ENCODE measurements around the gene GIGYF2.

DNA sequence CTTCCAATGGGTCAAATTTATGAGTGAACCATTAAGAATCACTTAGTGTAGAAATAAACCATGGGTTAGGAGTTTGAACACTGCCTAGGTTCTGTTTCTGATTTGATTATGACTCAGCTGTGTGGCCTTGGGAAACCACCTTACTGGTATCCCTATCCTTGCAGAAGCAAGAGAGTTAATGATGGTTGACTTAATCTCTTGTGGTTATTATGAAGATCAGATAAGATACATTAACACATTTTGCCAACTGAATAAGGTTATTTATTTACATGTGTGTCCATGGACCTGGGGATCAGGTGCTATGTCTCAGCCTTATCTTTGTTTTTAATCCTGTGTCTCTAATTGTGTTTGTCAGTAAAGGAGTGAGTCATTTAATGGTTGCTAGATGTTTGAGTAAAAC lies 84.6 kb downstream of the GIGYF2 start:
- TF ChIP-seq, protein P1, sequence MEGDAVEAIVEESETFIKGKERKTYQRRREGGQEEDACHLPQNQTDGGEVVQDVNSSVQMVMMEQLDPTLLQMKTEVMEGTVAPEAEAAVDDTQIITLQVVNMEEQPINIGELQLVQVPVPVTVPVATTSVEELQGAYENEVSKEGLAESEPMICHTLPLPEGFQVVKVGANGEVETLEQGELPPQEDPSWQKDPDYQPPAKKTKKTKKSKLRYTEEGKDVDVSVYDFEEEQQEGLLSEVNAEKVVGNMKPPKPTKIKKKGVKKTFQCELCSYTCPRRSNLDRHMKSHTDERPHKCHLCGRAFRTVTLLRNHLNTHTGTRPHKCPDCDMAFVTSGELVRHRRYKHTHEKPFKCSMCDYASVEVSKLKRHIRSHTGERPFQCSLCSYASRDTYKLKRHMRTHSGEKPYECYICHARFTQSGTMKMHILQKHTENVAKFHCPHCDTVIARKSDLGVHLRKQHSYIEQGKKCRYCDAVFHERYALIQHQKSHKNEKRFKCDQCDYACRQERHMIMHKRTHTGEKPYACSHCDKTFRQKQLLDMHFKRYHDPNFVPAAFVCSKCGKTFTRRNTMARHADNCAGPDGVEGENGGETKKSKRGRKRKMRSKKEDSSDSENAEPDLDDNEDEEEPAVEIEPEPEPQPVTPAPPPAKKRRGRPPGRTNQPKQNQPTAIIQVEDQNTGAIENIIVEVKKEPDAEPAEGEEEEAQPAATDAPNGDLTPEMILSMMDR (CRISPR knock-in tag; IDR thresholded peaks at IDR 0.05), result no peak
- TF ChIP-seq RNF2 (conservative IDR thresholded peaks at IDR 0.05; ENCODE audit: low read depth), result no peak
- TF ChIP-seq, protein P2, sequence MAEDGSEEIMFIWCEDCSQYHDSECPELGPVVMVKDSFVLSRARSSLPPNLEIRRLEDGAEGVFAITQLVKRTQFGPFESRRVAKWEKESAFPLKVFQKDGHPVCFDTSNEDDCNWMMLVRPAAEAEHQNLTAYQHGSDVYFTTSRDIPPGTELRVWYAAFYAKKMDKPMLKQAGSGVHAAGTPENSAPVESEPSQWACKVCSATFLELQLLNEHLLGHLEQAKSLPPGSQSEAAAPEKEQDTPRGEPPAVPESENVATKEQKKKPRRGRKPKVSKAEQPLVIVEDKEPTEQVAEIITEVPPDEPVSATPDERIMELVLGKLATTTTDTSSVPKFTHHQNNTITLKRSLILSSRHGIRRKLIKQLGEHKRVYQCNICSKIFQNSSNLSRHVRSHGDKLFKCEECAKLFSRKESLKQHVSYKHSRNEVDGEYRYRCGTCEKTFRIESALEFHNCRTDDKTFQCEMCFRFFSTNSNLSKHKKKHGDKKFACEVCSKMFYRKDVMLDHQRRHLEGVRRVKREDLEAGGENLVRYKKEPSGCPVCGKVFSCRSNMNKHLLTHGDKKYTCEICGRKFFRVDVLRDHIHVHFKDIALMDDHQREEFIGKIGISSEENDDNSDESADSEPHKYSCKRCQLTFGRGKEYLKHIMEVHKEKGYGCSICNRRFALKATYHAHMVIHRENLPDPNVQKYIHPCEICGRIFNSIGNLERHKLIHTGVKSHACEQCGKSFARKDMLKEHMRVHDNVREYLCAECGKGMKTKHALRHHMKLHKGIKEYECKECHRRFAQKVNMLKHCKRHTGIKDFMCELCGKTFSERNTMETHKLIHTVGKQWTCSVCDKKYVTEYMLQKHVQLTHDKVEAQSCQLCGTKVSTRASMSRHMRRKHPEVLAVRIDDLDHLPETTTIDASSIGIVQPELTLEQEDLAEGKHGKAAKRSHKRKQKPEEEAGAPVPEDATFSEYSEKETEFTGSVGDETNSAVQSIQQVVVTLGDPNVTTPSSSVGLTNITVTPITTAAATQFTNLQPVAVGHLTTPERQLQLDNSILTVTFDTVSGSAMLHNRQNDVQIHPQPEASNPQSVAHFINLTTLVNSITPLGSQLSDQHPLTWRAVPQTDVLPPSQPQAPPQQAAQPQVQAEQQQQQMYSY (CRISPR knock-in tag; IDR thresholded peaks at IDR 0.05), result no peak
- TF ChIP-seq, protein P3, sequence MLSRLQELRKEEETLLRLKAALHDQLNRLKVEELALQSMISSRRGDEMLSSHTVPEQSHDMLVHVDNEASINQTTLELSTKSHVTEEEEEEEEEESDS (CRISPR knock-in tag; IDR thresholded peaks at IDR 0.05; ENCODE audit: borderline replicate concordance), result no peak
- TF ChIP-seq, protein P4, sequence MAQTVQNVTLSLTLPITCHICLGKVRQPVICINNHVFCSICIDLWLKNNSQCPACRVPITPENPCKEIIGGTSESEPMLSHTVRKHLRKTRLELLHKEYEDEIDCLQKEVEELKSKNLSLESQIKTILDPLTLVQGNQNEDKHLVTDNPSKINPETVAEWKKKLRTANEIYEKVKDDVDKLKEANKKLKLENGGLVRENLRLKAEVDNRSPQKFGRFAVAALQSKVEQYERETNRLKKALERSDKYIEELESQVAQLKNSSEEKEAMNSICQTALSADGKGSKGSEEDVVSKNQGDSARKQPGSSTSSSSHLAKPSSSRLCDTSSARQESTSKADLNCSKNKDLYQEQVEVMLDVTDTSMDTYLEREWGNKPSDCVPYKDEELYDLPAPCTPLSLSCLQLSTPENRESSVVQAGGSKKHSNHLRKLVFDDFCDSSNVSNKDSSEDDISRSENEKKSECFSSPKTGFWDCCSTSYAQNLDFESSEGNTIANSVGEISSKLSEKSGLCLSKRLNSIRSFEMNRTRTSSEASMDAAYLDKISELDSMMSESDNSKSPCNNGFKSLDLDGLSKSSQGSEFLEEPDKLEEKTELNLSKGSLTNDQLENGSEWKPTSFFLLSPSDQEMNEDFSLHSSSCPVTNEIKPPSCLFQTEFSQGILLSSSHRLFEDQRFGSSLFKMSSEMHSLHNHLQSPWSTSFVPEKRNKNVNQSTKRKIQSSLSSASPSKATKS (CRISPR knock-in tag; IDR thresholded peaks at IDR 0.05), result no peak
- no peak for TF ChIP-seq BHLHE40 (IDR thresholded peaks at IDR 0.05; ENCODE audit: low read length)
- TF ChIP-seq ZFP41 (CRISPR knock-in tag; IDR thresholded peaks at IDR 0.05; ENCODE audit: borderline replicate concordance), result no peak
